BLaER1 (cell line): Measurements from ENCODE around the gene PPP1R15A.
"Not testable (repeated sequence)": the region's sequence is repeated elsewhere in the genome, so short reads cannot be mapped to it uniquely, and the experiment has no call there.

Experiments used
- H3K27ac ChIP-seq: shearing (Covaris generic); formaldehyde crosslinking; 2 replicates; pipeline ENCODE4 v1.8.1; 2022
- H3K27me3 ChIP-seq: shearing (Covaris generic); formaldehyde crosslinking; 2 replicates; pipeline ENCODE4 v1.8.1; 2022
- H3K36me3 ChIP-seq: shearing (Covaris generic); formaldehyde crosslinking; 2 replicates; pipeline ENCODE4 v1.8.1; 2022
- H3K4me1 ChIP-seq: shearing (Covaris generic); formaldehyde crosslinking; 2 replicates; pipeline ENCODE4 v1.8.1; 2022
- H3K4me2 ChIP-seq: shearing (Covaris generic); formaldehyde crosslinking; 2 replicates; pipeline ENCODE4 v1.8.1; 2022
- H3K4me3 ChIP-seq: shearing (Covaris generic); formaldehyde crosslinking; 2 replicates; pipeline ENCODE4 v1.8.1; 2022
- H3K9ac ChIP-seq: shearing (Covaris generic); formaldehyde crosslinking; 2 replicates; pipeline ENCODE4 v1.8.1; 2022
- H3K9me3 ChIP-seq: shearing (Covaris generic); formaldehyde crosslinking; 2 replicates; pipeline ENCODE4 v1.8.1; 2022
- H4K20me1 ChIP-seq: shearing (Covaris generic); formaldehyde crosslinking; 2 replicates; pipeline ENCODE4 v1.8.1; 2022
- Cebpa-rat ChIP-seq: shearing (Covaris generic); IDR thresholded peaks from 2 replicates; pipeline ENCODE4 v1.8.1; 2022

The PPP1R15A gene

DNA sequence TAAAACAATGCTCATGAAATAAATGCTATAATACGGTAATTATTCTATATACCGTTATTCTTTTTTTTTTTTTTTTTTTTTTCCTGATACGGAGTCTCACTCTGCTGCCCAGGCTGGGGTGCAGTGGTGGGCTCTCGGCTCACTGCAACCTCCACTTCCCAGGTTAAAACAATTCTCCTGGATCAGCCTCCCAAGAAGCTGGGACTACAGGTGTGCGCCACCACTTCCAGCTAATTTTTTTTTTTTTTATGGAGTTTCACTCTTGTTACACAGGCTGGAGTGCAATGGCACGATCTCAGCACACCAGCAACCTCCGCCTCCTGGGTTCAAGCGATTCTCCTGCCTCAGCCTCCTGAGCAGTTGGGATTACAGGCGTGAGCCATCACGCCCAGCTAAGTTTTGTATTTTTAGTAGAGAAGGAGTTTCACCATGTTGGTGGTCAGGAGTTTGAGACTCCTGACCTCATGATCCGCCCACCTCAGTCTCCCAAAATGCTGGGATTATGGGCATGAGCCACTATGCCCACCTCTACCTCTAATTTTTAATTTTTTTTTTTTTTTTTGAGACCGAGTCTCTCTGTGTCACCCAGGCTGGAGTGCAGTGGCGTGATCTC lies 6.9 kb downstream of the PPP1R15A start:
- Histone ChIP-seq H3K4me2 (no peak overlapping the region), H3K4me3 (no peak overlapping the region), H4K20me1 (peaks cover 22% of the 10 kb centered on the region), H3K9ac (no peak overlapping the region), H3K27ac (no peak overlapping the region), H3K9me3 (peaks cover 24% of the 10 kb centered on the region), H3K4me1 (peaks cover 39% of the 10 kb centered on the region), H3K27me3 (no peaks in the 10 kb centered on the region), H3K36me3 (peaks cover 39% of the 10 kb centered on the region)
- TF ChIP-seq Cebpa-rat, result no peak

DNA sequence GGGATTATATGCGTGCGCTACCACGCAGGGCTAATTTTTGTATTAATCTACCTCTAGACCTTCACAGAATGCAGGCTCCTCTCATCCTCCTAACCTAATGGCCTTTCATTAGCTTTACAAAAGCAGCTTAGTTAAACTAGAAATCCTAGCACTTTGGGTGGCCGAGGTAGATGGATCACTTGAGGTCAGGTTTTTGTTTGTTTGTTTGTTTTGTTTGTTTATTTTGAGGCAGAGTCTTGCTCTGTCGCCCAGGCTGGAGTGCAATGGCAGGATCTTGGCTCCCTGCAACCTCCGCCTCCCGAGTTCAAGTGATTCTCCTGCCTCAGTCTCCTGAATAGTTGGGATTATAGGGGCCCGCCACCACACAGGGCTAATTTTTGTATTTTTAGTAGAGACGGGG lies 7.5 kb downstream of the PPP1R15A start:
- Histone ChIP-seq H3K9me3 (peaks cover 24% of the 10 kb centered on the region), H4K20me1 (peaks cover 16% of the 10 kb centered on the region), H3K4me1 (peaks cover 33% of the 10 kb centered on the region), H3K36me3 (peaks cover 33% of the 10 kb centered on the region)
- H3K27ac ChIP-seq, H3K9ac ChIP-seq, H3K27me3 ChIP-seq, H3K4me3 ChIP-seq, H3K4me2 ChIP-seq: not testable (repeated sequence)

DNA sequence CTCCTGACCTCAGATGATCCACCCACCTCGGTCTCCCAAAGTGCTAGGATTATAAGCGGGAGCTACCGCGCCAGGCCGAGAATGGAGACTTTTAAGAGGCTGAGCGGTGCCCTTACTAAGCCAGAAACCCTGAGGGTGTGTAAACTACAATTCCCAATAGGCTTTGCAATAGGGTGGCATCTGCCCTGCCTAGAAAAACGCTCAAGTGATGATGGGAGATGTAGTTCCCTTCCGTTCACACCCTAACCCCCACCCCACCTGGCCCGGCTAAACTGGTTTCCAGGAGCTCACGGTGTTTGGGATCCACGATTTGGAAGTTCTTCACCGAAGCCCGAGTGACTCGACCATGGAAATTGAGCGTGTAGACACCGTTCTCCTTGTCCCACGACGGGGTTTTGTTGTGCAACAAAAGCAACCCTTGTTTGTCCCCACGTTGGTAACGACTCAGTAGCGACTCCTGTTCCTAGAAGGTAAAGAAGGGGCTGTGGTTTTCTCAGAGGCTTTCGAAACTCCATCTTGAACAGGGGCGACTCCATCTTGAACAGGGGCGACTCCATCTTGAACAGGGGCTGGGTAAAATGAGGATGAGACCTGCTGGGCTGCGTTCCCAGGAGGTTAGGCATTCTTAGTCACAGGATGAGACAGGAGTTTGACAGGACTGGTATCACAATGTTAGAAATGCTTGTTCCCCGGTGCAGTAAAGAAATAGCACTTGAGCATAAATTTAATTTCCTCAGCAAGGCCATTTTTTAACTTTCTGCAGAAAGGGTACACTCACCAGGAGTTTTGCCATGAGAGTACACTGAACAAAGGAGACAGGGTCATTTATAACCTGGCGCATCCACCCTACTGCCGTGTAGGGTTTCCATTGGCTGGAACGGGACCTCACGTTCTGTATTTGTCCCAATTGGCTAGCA lies 9.8 kb downstream of the PPP1R15A start:
- no peaks in the 10 kb centered on the region for H3K27me3 ChIP-seq
- no peak overlapping the region for H3K27ac ChIP-seq

DNA sequence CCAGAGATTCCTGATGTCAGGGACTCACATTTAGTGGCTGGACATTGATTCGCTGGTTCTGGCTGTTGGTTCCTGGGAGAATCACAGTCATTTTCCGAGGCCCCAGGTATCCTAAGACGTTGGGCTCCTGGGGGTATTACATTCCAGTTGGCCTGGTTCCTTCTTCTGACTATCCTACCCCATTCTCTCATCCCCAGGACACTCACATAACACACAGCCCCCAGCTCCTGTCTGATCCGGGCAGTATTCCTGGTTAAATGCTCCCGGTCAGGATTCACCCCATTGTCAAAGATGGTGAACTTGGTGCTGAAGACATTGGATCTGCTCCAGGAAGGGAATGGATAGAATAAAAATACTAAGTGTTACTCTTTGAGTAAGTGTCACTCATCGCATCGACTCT lies 11.5 kb downstream of the PPP1R15A start:
- Histone ChIP-seq H3K27ac (no peak overlapping the region), H3K36me3 (peaks cover 12% of the 10 kb centered on the region; the same call in 1 of the 2 replicates), H3K27me3 (no peaks in the 10 kb centered on the region), H3K9ac (no peak overlapping the region), H3K9me3 (peaks cover 20% of the 10 kb centered on the region), H3K4me3 (no peak overlapping the region), H3K4me2 (no peak overlapping the region), H4K20me1 (no peaks in the 10 kb centered on the region), H3K4me1 (peaks cover 11% of the 10 kb centered on the region)
- no peak for TF ChIP-seq Cebpa-rat

More for the DNA sequence above, 9.8 kb downstream of the PPP1R15A start:
- Histone ChIP-seq H3K4me2 (no peak overlapping the region), H3K36me3 (peaks cover 27% of the 10 kb centered on the region), H3K9ac (no peak overlapping the region), H4K20me1 (no peaks in the 10 kb centered on the region), H3K9me3 (peaks cover 24% of the 10 kb centered on the region), H3K4me3 (no peak overlapping the region), H3K4me1 (peaks cover 24% of the 10 kb centered on the region)
- TF ChIP-seq Cebpa-rat, result no peak

DNA sequence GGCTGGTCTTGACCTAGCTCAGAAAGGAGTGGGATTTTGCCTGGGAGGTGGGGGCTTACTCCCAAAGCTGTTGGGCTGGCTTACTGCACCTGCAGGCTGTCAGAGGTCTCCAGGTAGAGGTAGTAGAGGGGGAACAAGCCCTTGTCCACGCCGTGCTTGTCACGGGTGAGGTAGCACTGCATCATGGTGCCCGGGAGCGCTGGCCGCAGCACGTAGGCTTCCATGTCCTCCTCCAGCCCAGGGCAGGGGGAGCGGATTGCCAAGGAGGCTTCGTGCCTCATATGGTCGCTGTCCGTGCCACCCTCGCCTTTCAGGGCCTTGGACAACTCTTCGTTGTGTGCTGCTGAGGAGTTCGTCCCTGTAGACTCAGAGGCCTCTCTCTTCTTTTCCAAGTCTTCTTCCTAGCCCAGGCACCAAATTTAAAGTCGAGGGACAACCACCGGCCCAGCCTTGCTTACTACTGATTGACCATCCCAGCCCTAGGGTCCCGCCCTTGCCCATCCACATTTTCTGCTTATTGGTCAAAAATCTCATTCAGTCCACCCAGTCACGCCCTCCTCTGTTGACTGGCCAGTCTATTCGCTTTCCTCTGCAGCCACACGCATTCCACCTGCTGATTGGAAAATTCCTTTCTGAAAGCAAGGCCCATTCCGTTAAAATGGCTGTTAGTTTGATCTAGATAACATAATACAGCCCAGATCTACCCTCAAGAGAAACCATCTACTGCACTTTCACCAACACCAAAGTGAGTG lies 15.8 kb downstream of the PPP1R15A start:
- Histone ChIP-seq H4K20me1 (no peaks in the 10 kb centered on the region), H3K4me3 (no peak overlapping the region), H3K4me1 (peaks cover 22% of the 10 kb centered on the region), H3K27me3 (no peaks in the 10 kb centered on the region), H3K9me3 (peaks cover 7% of the 10 kb centered on the region; the same call in 1 of the 2 replicates), H3K4me2 (no peak overlapping the region), H3K9ac (no peak overlapping the region), H3K36me3 (no peaks in the 10 kb centered on the region), H3K27ac (no peak overlapping the region)
- TF ChIP-seq Cebpa-rat, result no peak

DNA sequence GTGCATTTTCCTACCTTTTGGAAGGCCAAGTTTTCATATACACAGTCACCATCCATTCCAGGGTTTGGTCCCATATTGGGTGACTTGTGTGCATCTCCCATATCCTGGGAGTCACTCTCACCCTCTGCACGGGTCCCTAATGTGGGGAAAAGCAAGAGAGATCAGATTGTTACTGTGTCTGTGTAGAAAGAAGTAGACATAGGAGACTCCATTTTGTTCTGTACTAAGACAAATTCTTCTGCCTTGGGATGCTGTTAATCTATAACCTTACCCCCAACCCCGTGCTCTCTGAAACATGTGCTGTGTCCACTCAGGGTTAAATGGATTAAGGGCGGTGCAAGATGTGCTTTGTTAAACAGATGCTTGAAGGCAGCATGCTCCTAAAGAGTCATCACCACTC lies 17.3 kb downstream of the PPP1R15A start:
- not testable (repeated sequence) for H3K4me2 ChIP-seq, H4K20me1 ChIP-seq, H3K9me3 ChIP-seq, H3K36me3 ChIP-seq, H3K9ac ChIP-seq, H3K27me3 ChIP-seq, H3K27ac ChIP-seq, H3K4me3 ChIP-seq
- H3K4me1 ChIP-seq, result peaks cover 22% of the 10 kb centered on the region

DNA sequence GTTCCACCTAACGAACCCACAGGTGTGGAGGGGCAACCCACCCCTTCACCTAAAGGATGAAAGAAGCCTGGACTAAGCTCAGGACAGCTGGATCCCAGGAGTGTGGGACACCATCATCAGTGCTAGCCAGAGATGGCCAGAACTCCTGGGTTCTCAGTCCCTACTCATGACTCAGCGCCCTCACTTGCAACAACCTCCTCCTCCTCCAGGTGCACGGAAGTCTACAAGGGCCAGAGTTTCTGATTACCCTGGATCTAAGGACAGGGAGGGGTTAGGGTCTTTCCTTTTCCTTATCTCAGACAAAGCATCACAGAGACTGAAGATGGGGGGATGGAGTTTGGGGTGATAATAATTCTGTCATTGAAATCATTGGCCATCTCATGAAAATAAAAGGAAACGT lies 18.3 kb downstream of the PPP1R15A start:
- H3K4me3 ChIP-seq, result no peak overlapping the region
- no peak overlapping the region for H3K4me2 ChIP-seq
- no peaks in the 10 kb centered on the region for H3K9me3 ChIP-seq
- no peaks in the 10 kb centered on the region for H3K36me3 ChIP-seq
- H3K27me3 ChIP-seq, result peaks cover 13% of the 10 kb centered on the region
- H4K20me1 ChIP-seq, result no peaks in the 10 kb centered on the region
- no peak overlapping the region for H3K27ac ChIP-seq
- no peak for TF ChIP-seq Cebpa-rat
- H3K4me1 ChIP-seq, result peaks cover 28% of the 10 kb centered on the region
- H3K9ac ChIP-seq, result no peak overlapping the region

DNA sequence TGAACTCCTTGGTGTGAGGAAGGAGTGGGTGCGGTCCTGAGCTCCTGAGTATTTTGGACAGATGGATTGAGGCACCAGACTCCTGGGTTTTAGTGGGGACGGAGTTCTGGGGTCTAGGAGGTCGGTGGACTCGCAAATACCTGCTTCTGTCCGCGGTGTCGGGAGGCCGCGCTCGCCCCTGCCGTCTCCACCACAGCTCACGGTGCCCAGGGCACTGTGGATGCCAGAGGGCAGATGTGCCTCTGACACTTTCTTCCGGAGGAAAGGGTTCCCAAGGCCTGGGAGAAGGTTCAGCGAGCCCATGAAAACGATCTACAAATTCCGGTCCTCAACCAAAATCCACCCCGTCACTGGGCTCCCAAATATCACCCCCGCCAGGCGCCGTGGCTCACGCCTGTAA lies 23.0 kb downstream of the PPP1R15A start:
- H3K36me3 ChIP-seq, result no peaks in the 10 kb centered on the region
- peaks cover 48% of the 10 kb centered on the region for H3K4me1 ChIP-seq
- 0 out of 2 replicates have a peak overlapping the region, but pooled peaks have one; percentile 54 for H3K4me3 ChIP-seq
- H4K20me1 ChIP-seq, result no peaks in the 10 kb centered on the region
- H3K4me2 ChIP-seq, result peak overlapping the region; percentile 78
- no peak overlapping the region for H3K27ac ChIP-seq
- H3K27me3 ChIP-seq, result peaks cover 24% of the 10 kb centered on the region
- no peak for TF ChIP-seq Cebpa-rat
- no peak overlapping the region for H3K9ac ChIP-seq
- no peaks in the 10 kb centered on the region for H3K9me3 ChIP-seq

DNA sequence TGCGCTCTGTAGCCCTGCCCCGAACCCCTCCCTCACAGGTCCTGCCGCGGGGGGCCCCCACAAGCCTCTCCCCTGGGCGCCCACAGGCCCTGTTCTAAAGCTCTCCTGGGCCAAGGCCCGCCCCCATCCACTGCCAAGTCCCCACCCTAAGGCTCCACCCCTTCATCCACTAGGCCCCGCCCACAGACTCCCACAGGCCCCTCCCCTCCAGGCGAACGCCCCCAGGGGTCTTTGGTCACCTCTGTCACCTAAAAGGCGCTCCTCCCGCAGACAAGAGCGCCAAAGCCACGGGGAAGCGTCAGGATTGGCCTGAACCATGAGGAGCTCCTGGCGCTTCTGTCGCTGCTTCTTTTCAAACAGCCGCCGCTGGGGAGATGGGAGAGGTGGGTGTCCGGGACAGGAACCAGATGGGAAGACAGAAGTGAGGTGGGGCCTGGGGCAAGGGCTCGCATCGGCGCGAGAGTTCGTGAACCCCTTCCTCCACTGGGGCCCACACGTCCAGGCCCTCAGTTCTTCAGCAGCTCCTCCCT lies 24.0 kb downstream of the PPP1R15A start:
- Histone ChIP-seq H3K4me2 (peak overlapping the region; percentile 78), H3K4me3 (peak overlapping the region; percentile 54), H3K36me3 (no peaks in the 10 kb centered on the region; the same call in 1 of the 2 replicates), H3K27me3 (peaks cover 24% of the 10 kb centered on the region), H3K4me1 (peaks cover 56% of the 10 kb centered on the region), H3K27ac (no peak overlapping the region), H3K9ac (0 out of 2 replicates have a peak overlapping the region, but pooled peaks have one; percentile 50), H3K9me3 (no peaks in the 10 kb centered on the region), H4K20me1 (no peaks in the 10 kb centered on the region)
- no peak for TF ChIP-seq Cebpa-rat
